Activated CD8-positive, alpha-beta memory T cell treated with anti-CD3 and anti-CD28 coated beads for 24 hours (primary cell): ENCODE data around the gene PARP8.
A peak's percentile ranks its signal among the peaks of the same experiment; 100 is the strongest.
"Not testable (repeated sequence)": the region's sequence is repeated elsewhere in the genome, so short reads cannot be mapped to it uniquely, and the experiment has no call there.

ENCODE experiments used
- DNase-seq: peaks from one replicate; pipeline ENCODE4 v3.0.0-alpha.2; 2020

The PARP8 gene, protein sequence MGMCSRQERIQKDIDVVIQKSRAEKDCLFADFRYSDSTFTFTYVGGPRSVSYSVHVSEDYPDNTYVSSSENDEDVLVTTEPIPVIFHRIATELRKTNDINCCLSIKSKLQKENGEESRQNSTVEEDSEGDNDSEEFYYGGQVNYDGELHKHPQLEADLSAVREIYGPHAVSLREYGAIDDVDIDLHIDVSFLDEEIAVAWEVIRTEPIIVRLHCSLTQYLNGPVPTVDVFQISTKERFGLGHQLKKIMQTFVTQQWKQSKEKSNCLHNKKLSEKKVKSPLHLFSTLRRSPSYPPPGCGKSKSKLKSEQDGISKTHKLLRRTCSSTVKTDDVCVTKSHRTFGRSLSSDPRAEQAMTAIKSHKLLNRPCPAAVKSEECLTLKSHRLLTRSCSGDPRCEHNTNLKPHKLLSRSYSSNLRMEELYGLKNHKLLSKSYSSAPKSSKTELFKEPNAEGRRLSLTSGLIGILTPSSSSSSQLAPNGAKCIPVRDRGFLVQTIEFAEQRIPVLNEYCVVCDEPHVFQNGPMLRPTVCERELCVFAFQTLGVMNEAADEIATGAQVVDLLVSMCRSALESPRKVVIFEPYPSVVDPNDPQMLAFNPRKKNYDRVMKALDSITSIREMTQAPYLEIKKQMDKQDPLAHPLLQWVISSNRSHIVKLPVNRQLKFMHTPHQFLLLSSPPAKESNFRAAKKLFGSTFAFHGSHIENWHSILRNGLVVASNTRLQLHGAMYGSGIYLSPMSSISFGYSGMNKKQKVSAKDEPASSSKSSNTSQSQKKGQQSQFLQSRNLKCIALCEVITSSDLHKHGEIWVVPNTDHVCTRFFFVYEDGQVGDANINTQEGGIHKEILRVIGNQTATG

DNA sequence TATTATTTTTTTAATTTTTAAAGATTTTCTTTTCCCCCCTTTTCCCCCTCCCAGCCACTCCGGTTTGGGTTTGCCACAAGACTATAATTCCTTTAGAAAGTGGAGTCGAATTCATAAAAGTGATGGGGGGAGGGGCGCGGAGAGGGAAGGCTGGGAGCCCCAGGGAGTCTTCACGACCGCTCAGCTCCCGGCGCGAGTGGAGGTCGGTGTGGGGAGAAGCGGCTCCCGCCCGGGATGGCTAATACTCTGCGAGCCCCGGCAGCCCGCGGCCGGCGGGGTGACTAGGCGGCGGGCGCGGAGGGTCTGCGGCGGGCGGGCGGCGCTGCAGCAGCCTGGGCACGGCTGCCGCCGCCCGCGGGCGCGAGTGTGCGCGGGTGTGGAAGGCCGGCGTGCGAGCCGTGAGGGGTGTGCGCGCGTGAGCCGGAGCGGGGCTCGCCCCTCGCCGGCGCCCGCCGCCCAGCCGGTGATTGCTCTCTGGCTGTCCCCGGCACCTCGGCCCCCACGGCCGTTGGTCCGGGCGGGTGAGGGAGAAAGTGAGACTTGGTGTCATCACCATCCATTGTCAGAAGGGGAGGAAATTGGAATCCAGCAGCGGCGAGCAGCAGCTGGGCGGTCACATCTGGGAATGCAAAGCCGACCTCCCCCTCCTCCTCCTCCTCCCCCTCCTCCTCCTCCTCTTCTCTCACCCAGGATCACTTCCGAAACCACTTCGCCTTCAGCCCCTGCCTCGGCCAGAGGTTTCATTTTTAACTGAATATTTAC is at the start of gene PARP8:
Gene PARP8 (plus strand): TSS at position 377 of the 762 bp plus-strand sequence. CDS start 459 bp downstream, outside the sequence.
- DNase-seq = peak; percentile 84

GRCh38 chr5:50623666-50624065 is 42.8 kb upstream of the PARP8 start:
- no peak for DNase-seq

DNA sequence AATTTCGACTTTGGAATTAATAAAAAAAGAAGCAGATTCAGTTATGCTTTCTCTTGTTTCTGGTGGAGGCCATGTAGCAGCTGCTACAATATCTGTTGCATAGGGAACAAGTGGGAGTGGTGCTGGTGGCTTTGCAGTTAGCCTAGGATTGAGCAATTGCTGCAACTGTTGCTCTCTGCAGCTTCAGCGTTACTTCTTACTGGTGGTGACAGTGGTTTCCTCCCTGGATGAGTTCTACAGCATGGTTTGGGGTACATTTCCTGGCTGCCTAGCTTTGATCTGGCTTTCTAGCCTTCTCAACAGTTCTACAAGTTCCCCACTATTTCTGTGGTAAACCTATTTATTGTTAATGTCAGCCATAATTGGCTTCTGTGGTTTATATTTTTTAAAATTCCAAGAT is 31.6 kb upstream of the PARP8 start:
- DNase-seq = not testable (repeated sequence)

- not testable (repeated sequence) for DNase-seq
Observed at GRCh38 chr5:50637576-50637975, 28.9 kb upstream of the PARP8 start.

DNA sequence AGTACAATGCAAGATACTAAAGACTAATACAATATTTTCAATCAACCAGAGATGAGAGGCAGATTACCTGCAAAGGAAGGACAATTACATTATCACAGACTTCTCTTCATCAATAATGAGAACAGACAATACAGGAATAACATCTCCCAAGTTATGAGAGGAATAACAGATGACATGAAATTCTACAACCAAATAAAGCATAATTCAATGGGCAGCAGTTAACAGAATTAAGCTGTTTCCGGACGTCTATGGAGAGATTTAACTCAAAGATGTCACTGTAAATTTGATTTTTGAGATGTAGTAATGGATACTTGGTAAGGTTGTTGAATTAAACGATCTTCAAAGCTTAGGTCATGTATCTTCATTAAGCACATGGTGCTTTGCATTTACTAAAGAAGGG is 19.8 kb upstream of the PARP8 start:
- no peak for DNase-seq

GRCh38 chr5:50647726-50648125 is 18.7 kb upstream of the PARP8 start:
- DNase-seq = no peak

DNA sequence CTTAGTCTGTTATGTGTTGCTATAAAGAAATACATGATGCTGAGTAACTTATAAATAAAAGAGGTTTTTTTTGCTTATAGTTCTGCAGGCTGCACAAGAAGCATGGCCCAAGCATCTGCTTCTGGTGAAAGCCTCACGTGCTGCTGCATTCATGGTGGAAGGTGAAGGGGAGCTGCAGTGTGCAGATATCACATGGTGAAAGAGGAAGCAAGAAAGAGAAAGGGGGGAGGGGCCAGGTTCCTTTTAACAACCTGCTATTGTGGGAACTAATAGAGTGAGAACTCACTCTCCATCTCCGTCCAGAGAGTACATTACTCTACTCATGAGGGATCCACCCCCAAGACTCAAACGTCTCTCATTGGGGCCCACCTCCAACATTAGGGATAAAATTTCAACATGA is 12.5 kb upstream of the PARP8 start:
- DNase-seq = no peak

GRCh38 chr5:50655067-50655809 is 11.2 kb upstream of the PARP8 start:
- DNase-seq = no peak

- no peak for DNase-seq
Observed at GRCh38 chr5:50655810-50656205, 10.6 kb upstream of the PARP8 start.

DNA sequence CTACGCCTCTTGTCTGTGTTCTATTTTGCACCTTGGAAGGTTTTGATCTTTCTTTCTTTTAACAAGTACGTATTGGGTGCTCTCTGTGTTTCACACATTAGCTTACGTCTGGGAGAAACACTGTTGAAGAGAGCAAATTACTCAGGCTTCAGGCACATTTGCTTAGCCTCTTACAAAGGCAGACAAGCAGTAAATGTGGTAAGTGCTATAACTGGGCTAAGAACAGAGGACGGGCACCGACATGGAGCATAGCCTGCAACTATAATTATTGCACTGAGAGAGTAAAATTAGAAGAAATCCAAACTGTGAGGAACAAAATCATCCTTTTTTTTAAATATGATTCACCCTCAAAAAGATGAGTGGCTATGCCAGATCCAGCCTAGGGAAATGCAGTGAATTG is 9.4 kb upstream of the PARP8 start:
- no peak for DNase-seq

DNA sequence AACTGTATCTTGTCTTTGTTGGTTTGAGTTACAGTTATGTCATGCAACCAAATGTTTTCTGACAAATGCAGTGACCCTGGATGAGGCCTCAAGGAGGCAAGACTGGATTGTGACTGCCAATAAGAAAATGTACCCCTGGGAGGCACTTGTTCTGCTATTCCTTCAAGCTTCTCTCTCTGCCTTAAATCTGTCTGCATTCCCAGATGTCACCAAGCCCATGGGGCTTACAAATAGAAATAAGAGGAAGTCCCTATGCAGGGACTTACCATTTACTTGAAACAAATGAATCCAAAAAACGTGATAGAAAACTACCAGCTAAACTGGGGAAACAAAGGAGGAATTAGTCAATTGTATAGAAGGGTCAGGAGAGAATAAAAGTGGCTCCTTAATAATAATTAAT is 8.2 kb upstream of the PARP8 start:
- no peak for DNase-seq

GRCh38 chr5:50663636-50664035 is 2.8 kb upstream of the PARP8 start:
- no peak for DNase-seq

DNA sequence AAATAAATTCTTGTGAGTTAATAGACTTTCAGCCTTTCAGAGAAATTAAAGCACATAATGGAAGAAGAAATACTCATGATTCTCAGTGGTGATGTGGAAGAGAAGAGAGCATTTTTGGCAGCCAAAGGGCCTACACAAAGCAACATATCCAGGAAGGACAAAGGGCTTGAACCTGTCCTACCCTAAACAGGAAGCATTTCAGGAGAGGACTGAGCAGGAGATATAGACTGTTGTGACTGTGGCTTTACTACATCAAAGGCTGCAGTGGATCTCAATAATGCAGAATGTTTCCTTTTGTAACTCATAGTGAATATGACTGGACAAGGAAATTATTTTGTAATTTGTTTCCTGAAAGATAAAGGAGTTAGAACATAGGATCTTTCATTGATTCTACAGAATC is 1.3 kb upstream of the PARP8 start:
- DNase-seq = no peak

GRCh38 chr5:50665761-50666202 is 655 bp upstream of the PARP8 start:
- DNase-seq = peak; percentile 67

GRCh38 chr5:50667023-50667652 is 701 bp downstream of the PARP8 start:
- no peak for DNase-seq

GRCh38 chr5:50667653-50668595 is 1.5 kb downstream of the PARP8 start:
- peak; percentile 96 for DNase-seq

DNA sequence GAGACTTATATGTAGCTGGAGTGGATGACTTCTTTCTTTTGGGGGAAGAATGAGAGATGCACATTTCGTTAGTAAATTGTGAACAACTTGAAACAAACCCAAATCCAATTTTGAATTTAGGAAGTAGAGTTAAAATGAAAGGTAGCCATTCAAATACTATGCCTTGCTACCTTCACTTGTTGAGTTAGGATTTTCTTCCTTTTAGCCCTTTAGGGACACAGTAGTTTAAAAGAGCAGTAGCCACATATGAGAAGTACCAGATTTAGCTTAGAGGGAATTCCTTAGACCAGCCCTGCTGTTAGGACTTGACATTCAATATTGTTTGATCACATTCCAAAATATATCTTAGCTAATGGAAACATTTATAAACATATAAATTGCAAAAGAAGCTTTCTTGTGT is 2.2 kb downstream of the PARP8 start:
- not testable (repeated sequence) for DNase-seq

DNA sequence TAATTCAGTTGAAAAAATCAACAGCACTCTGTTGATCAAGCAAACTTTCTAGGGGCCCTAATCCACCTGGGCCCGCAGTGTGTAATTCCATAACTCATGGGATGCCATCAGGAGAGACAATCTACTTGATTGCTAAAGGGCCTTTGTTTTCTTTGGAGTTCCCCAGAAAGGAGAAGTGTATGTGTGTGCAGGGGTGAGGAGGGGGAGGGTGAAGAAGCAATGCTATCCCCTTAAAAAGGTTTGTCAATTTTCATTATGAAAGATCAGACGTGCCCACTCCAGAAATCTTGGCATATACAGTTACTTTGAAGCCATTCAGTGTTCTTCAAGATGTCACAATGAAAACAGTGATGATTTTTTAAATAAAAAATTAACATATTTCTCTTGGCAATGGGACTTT is 6.2 kb downstream of the PARP8 start:
- no peak for DNase-seq

GRCh38 chr5:50673444-50673843 is 7.0 kb downstream of the PARP8 start:
- DNase-seq = not testable (repeated sequence)

- DNase-seq = no peak
Observed at GRCh38 chr5:50675385-50675784, 8.9 kb downstream of the PARP8 start.

DNA sequence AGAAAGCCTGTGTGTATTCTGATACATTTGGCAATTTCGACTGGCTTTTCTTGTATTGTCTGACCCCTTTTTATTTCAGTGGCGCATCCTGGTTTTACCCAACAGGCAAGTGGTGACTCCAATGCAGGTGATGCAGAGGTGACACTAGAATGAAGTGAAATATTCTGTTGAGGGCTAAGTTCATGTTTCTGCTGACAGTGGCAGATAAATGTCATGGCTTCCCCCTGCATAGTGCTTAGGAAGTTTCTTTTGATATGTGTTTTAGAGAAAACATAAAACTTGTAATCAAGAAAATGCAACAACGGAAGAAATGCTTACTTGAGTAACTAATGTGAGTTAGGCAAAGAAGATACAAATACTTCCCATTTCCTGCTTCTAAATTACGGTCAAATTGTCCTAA is 13.1 kb downstream of the PARP8 start:
- not testable (repeated sequence) for DNase-seq
